BE2C (cell line): ENCODE measurements around the gene TANC1.

ENCODE experiments used
- DNase-seq: peaks from one replicate; pipeline ENCODE4 v3.0.0-alpha.2; 2020
- H3K27me3 ChIP-seq: fragments of 250-450 bp; sonication (Bioruptor Pico); 2 replicates; pipeline ENCODE4 v1.5.1; 2020; ENCODE audit warnings: mild to moderate bottlenecking
- H3K36me3 ChIP-seq: fragments of 250-450 bp; sonication (Bioruptor Pico); 2 replicates; pipeline ENCODE4 v1.5.1; 2020; ENCODE audit warnings: mild to moderate bottlenecking
- H3K4me1 ChIP-seq: fragments of 250-450 bp; sonication (Bioruptor Pico); 2 replicates; pipeline ENCODE4 v1.5.1; 2020
- H3K4me3 ChIP-seq: 2 replicates; pipeline ENCODE4 v1.5.1; 2011; ENCODE audit warnings: low read depth, low read length
- H3K9me3 ChIP-seq: fragments of 250-450 bp; sonication (Bioruptor Pico); 2 replicates; pipeline ENCODE4 v1.5.1; 2020
- TF ChIP-seq, protein P1 (sequence below): IDR thresholded peaks from 2 replicates; pipeline ENCODE4 v1.5.1; 2012; ENCODE audit warnings: mild to moderate bottlenecking, low read depth, low read length

The TANC1 gene

DNA sequence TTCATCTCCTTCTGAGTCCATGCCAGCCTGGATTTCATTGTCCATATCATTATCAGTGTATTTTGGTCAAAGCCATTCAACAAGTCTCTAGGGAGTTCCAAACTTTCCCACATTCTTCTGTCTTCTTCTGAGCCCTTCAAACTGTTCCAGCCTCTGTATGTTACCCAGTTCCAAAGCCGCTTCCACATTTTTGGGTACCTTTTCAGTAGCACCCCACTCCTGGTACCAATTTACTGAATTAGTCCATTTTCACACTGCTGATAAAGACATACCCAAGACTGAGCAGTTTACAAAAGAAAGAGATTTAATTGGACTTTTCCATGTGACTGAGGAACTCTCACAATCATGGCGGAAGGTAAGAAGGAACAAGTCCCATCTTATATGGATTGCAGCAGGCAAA, 47.4 kb downstream of the TANC1 start:
- H3K4me3 ChIP-seq: no peak overlapping the region
- H3K9me3 ChIP-seq: no peaks in the 10 kb centered on the region
- H3K27me3 ChIP-seq: no peaks in the 10 kb centered on the region
- TF ChIP-seq, protein P1, sequence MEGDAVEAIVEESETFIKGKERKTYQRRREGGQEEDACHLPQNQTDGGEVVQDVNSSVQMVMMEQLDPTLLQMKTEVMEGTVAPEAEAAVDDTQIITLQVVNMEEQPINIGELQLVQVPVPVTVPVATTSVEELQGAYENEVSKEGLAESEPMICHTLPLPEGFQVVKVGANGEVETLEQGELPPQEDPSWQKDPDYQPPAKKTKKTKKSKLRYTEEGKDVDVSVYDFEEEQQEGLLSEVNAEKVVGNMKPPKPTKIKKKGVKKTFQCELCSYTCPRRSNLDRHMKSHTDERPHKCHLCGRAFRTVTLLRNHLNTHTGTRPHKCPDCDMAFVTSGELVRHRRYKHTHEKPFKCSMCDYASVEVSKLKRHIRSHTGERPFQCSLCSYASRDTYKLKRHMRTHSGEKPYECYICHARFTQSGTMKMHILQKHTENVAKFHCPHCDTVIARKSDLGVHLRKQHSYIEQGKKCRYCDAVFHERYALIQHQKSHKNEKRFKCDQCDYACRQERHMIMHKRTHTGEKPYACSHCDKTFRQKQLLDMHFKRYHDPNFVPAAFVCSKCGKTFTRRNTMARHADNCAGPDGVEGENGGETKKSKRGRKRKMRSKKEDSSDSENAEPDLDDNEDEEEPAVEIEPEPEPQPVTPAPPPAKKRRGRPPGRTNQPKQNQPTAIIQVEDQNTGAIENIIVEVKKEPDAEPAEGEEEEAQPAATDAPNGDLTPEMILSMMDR: no peak
- DNase-seq: no peak
- no peaks in the 10 kb centered on the region for H3K36me3 ChIP-seq
- no peaks in the 10 kb centered on the region for H3K4me1 ChIP-seq

GRCh38 chr2:159017837-159018236, 49.4 kb downstream of the TANC1 start:
- no peaks in the 10 kb centered on the region for H3K27me3 ChIP-seq
- no peaks in the 10 kb centered on the region for H3K4me1 ChIP-seq
- H3K36me3 ChIP-seq: no peaks in the 10 kb centered on the region
- no peak overlapping the region for H3K4me3 ChIP-seq
- no peak for DNase-seq
- H3K9me3 ChIP-seq: no peaks in the 10 kb centered on the region
- TF ChIP-seq, protein P1: no peak

- Histone ChIP-seq H3K4me1 (no peaks in the 10 kb centered on the region), H3K9me3 (no peaks in the 10 kb centered on the region), H3K36me3 (no peaks in the 10 kb centered on the region), H3K27me3 (no peaks in the 10 kb centered on the region), H3K4me3 (no peak overlapping the region)
- no peak for DNase-seq
- TF ChIP-seq, protein P1: no peak
Observed at GRCh38 chr2:159019021-159019420, 50.6 kb downstream of the TANC1 start.

GRCh38 chr2:159022019-159022418, 53.6 kb downstream of the TANC1 start:
- TF ChIP-seq, protein P1: no peak
- no peaks in the 10 kb centered on the region for H3K9me3 ChIP-seq
- no peaks in the 10 kb centered on the region for H3K27me3 ChIP-seq
- H3K4me1 ChIP-seq: no peaks in the 10 kb centered on the region
- no peaks in the 10 kb centered on the region for H3K36me3 ChIP-seq
- H3K4me3 ChIP-seq: no peak overlapping the region
- DNase-seq: no peak

- Histone ChIP-seq H3K27me3 (no peaks in the 10 kb centered on the region), H3K4me1 (peaks cover 7% of the 10 kb centered on the region), H3K9me3 (no peaks in the 10 kb centered on the region), H3K4me3 (no peak overlapping the region), H3K36me3 (no peaks in the 10 kb centered on the region)
- TF ChIP-seq, protein P1: no peak
- DNase-seq: no peak
Observed at GRCh38 chr2:159026170-159026569, 57.7 kb downstream of the TANC1 start.

DNA sequence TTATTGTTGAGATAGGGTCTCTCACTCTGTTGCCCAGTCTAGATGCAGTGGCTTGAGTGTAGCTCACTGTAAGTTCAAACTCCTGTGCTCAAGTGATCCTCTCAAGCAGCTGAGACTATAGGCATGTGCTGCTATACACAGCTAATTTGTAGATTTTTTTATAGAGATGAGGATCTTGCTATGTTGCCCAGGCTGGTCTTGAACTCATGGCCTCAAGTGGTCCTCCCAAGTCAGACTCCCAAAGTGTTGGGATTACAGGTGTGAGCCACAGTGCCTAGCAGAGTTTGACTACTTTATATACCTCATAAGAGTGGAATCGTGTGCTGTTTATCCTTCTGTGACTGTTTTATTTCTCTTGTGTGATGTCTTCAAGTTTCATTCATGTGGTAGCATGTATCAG, 60.3 kb downstream of the TANC1 start:
- Histone ChIP-seq H3K4me1 (peaks cover 9% of the 10 kb centered on the region), H3K27me3 (no peaks in the 10 kb centered on the region), H3K4me3 (no peak overlapping the region), H3K36me3 (no peaks in the 10 kb centered on the region), H3K9me3 (no peaks in the 10 kb centered on the region)
- DNase-seq: no peak
- TF ChIP-seq, protein P1: no peak
